PC-3 (cell line): ENCODE results near the gene ERBB4.

Source experiments
- CTCF ChIP-seq: fragments of 300-600 bp; sonication (generic); conservative IDR thresholded peaks from 2 replicates; pipeline ENCODE4 v1.5.1; 2017; ENCODE audit warnings: antibody characterized with exemption, low read depth, mild to moderate bottlenecking, low read length
- EZH2 ChIP-seq: fragments of 300-600 bp; sonication (generic); IDR thresholded peaks from one replicate; pipeline ENCODE4 v1.6.1; 2017; ENCODE audit warnings: antibody characterized with exemption, mild to moderate bottlenecking, low read length; ENCODE audit not compliant: unreplicated experiment
- EZH2phosphoT487 ChIP-seq: fragments of 300-600 bp; sonication (generic); IDR thresholded peaks from 2 replicates; pipeline ENCODE4 v1.6.1; 2018; ENCODE audit warnings: mild to moderate bottlenecking, antibody characterized with exemption, low read length, borderline replicate concordance

GRCh38 chr2:212448698-212449097, 89.9 kb downstream of the ERBB4 start:
- no peak for TF ChIP-seq CTCF
- TF ChIP-seq EZH2 = no peak
- no peak for TF ChIP-seq EZH2phosphoT487
